Lung (tissue), 12 donors: ENCODE measurements around the gene KRTAP10-5. TPM values are rescaled to one million over a fixed set of nuclear protein-coding genes. Genes with fewer than 3 reads are reported as not detected.

Experiments used
- ATAC-seq: fragments of 200-7000 bp; cut with Tn5 transposase; one replicate; pipeline ENCODE4 v1.9.1; 2020; ENCODE audit warnings: moderate number of reproducible peaks; ENCODE audit not compliant: insufficient read depth, low FRiP score
- DNase-seq, 3 donors: peaks; one replicate each; pipeline ENCODE4 v3.0.0-alpha.2; 2013 to 2017
- H3K27ac ChIP-seq, 2 donors: one replicate each; pipeline ENCODE4 v1.5.1; 2013; ENCODE audit warnings: mild to moderate bottlenecking in 2 of 2, moderate library complexity in 2 of 2, control low read depth in 1 of 2, inconsistent platforms in 1 of 2, low read depth in 1 of 2, low read length in 1 of 2
- H3K27me3 ChIP-seq, 3 donors: one replicate each; pipeline ENCODE4 v1.5.1; 2013; ENCODE audit warnings: low read length in 2 of 3; ENCODE audit not compliant: control insufficient read depth in 3 of 3, insufficient read depth in 3 of 3
- H3K36me3 ChIP-seq, 4 donors: one replicate each; pipeline ENCODE4 v1.5.1; 2013; ENCODE audit warnings: low read length in 4 of 4, mild to moderate bottlenecking in 1 of 4, moderate library complexity in 1 of 4; ENCODE audit not compliant: control insufficient read depth in 4 of 4, insufficient read depth in 4 of 4
- H3K4me1 ChIP-seq, 5 donors: one replicate each; pipeline ENCODE4 v1.5.1; 2013; ENCODE audit warnings: low read length in 5 of 5, mild to moderate bottlenecking in 2 of 5, moderate library complexity in 1 of 5; ENCODE audit not compliant: control insufficient read depth in 5 of 5, insufficient read depth in 5 of 5
- H3K4me3 ChIP-seq: one replicate; pipeline ENCODE4 v1.5.1; 2013; ENCODE audit warnings: mild to moderate bottlenecking, control low read depth, moderate library complexity
- H3K9ac ChIP-seq, 2 donors: one replicate each; pipeline ENCODE4 v1.5.1; 2013; ENCODE audit warnings: low read length in 2 of 2, control low read depth in 1 of 2; ENCODE audit not compliant: insufficient read depth in 1 of 2
- H3K9me3 ChIP-seq, 4 donors: one replicate each; pipeline ENCODE4 v1.5.1; 2013; ENCODE audit warnings: low read length in 3 of 4, mild to moderate bottlenecking in 1 of 4, moderate library complexity in 1 of 4; ENCODE audit not compliant: control insufficient read depth in 4 of 4, insufficient read depth in 3 of 4
- CTCF ChIP-seq: IDR thresholded peaks from 2 replicates; pipeline ENCODE4 v1.5.1; 2012; ENCODE audit warnings: mild to moderate bottlenecking; ENCODE audit errors: control extremely low read depth, extremely low read depth
- WGBS, 2 donors: extraction: QIAGEN DNeasy Blood & Tissue Kit; methylation state at CpG; one replicate each; pipeline ENCODE4 v1.1.7; 2013; 5-methylcytosine and 5-hydroxymethylcytosine counted together
- polyA plus RNA-seq, 2 donors: library from polyadenylated mRNA; stranded (reverse); fragments of 200-250 nt; gene quantifications; one replicate each; pipeline ENCODE4 v1.2.1, GENCODE V29; 2013
- total RNA-seq, 2 donors: library from RNA; depleted of rRNA in 1 of 2; stranded (reverse); fragments of >200 nt in 1 of 2; gene quantifications; one replicate each; pipeline ENCODE4 v1.2.1, GENCODE V29; 2014 to 2021
- donor health status: control.
- donor health status: control.
- donor health status: Bipolar disorder and iron deficiency.
- donor health status: healthy.
- donor health status: DM: yes; HTN: yes; CAD: no.

The KRTAP10-5 gene
- total and polyA plus RNA-seq, 4 donors, result not detected

DNA sequence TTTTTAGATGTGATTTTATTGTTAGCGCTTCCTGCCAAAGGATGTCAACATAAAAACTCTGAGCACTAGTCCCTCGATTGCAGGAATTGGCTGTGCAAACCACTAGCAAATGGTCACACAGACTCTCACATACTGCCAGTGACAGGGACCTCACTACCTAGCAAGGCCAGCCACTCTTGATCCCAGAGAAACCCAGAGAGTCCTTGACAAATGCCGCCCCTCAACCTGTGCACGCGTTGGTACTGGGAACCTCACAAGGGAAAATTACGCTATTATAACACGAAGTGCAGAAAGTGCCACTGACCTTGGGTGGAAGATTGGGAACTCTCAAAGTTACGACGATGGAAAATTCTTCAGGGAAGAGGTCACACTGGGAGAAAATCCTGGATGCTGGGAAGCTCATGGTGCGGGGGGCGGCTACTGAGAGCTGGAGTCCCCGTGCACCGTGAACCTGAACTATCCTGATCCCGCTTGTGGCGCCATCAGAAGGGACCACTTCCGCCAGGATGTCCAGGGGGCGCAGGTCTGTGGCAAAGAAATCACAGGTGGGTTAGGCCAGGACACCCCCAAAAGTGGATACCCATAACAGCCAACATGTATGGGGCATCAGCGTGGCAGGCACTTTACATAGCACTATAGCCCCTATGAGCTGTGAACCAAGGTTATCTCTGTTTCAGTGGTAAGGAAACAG, 12.8 kb downstream of the KRTAP10-5 start:
- TF ChIP-seq CTCF, result no peak
- Histone ChIP-seq H3K27me3 (no peaks in the 10 kb centered on the region), H3K9ac (no peak overlapping the region), H3K4me3 (no peak overlapping the region), H3K27ac (no peak overlapping the region), H3K4me1 (no peaks in the 10 kb centered on the region), H3K9me3 (peaks cover 0 to 14% (median 2%) of the 10 kb centered on the region in 4 donors), H3K36me3 (no peaks in the 10 kb centered on the region)
- DNase-seq (no peak), ATAC-seq (no peak)
- WGBS, 2 donors, result 91 to 92% methylated on average over 18 of the region's 18 CpGs

DNA sequence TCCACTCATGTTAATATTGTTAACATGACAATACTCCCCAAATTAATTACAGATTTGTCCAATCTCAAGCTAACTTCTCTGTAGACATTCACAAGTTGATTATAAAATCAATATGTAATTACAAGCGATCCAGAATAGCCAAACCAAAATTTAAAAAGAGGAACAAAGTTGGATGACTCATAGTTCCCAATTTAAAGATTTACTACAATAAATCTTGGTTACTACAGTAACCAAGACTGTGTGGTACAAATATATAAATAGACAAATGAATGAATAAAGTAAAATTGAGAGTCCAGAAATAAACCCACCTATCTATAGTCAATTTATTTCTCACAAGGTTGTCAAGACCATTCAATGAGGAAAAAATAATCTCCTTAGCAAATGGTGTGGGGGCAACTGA, 14.0 kb downstream of the KRTAP10-5 start:
- WGBS, 2 donors, result 31 to 53% methylated on average over 1 of the region's 1 CpG
- Histone ChIP-seq H3K4me3 (no peak overlapping the region), H3K36me3 (no peaks in the 10 kb centered on the region), H3K27ac (no peak overlapping the region), H3K9ac (no peak overlapping the region), H3K9me3 (peaks cover 0 to 8% (median 2%) of the 10 kb centered on the region in 4 donors), H3K4me1 (no peaks in the 10 kb centered on the region), H3K27me3 (no peaks in the 10 kb centered on the region)
- ATAC-seq (no peak), DNase-seq (no peak)
- TF ChIP-seq CTCF, result no peak

DNA sequence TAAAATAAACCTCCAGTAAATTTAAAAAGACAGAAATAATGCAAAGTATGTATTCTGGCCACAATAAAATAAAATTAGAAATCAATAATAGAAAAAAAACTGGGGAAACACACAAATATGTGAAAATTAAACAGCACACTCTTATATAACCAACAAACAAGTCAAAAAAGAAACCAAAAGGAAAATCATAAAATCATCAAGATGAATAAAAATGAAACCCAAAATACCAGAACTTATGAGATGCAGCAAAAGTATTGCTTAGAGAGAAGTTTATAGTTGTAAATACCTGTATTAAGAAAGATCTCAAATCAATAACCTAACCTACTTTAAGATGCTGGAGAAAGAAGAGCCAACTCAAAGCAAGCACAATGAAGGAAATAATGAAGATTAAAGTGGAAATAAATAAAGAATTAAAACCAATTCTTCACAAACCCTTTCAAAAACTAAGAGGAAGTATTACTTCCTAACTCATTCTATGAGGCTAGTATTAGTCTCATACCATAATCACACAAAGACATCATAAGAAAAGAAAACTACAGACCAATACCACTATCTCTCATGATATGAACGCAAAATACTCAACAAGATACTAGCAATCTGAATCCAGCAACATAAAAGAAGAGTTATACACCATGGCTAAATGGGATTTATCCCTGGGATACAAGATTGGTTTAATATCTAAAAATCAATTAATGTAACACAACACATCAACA, 15.4 kb downstream of the KRTAP10-5 start:
- ATAC-seq (no peak), DNase-seq (no peak)
- Histone ChIP-seq H3K27ac (no peak overlapping the region), H3K27me3 (no peaks in the 10 kb centered on the region), H3K9me3 (peaks cover 0 to 5% (median 0%) of the 10 kb centered on the region in 4 donors), H3K4me1 (no peaks in the 10 kb centered on the region), H3K36me3 (no peaks in the 10 kb centered on the region), H3K4me3 (no peak overlapping the region), H3K9ac (no peak overlapping the region)
- 48 to 64% methylated on average over 1 of the region's 1 CpG for WGBS, 2 donors
- no peak for TF ChIP-seq CTCF
